Activated CD8-positive, alpha-beta T cell treated with anti-CD3 and anti-CD28 coated beads for 36 hours (primary cell): ENCODE measurements around the gene NOS1. TPM values are rescaled to one million over a fixed set of nuclear protein-coding genes. Genes with fewer than 3 reads are reported as not detected.

Experiments
- ATAC-seq: fragments of 200-7000 bp; cut with Tn5 transposase; one replicate; pipeline ENCODE4 v1.10.0; 2021; ENCODE audit warnings: mild to moderate bottlenecking, moderate library complexity
- CTCF ChIA-PET: fragments of 350-600 bp; sonication (Branson Sonifier 250); formaldehyde crosslinking; loops from one replicate; lab custom pipeline; 2021; ENCODE audit warnings: antibody characterized with exemption; lab: Charles Lee
- POLR2A ChIA-PET: fragments of 350-600 bp; sonication (Branson Sonifier 250); formaldehyde crosslinking; loops from one replicate; lab custom pipeline; 2021; ENCODE audit warnings: antibody characterized with exemption; lab: Charles Lee
- DNase-seq: peaks from one replicate; pipeline ENCODE4 v3.0.0-alpha.2; 2020
- H3K27ac Mint-ChIP-seq: one replicate; pipeline ENCODE4 v1.8.0; 2021; ENCODE audit warnings: mild to moderate bottlenecking, mixed read lengths
- H3K27me3 Mint-ChIP-seq: one replicate; pipeline ENCODE4 v1.8.0; 2021; ENCODE audit warnings: mixed read lengths
- H3K36me3 Mint-ChIP-seq: one replicate; pipeline ENCODE4 v1.8.0; 2021; ENCODE audit warnings: low read depth, mixed read lengths
- H3K4me1 Mint-ChIP-seq: one replicate; pipeline ENCODE4 v1.8.0; 2021; ENCODE audit warnings: low read depth, mixed read lengths
- H3K4me3 Mint-ChIP-seq: one replicate; pipeline ENCODE4 v1.8.0; 2021; ENCODE audit warnings: mild to moderate bottlenecking, moderate library complexity, mixed read lengths
- H3K9me3 Mint-ChIP-seq: one replicate; pipeline ENCODE4 v1.8.0; 2021; ENCODE audit warnings: mixed read lengths
- CTCF ChIP-seq: fragments of 200-600 bp; IDR thresholded peaks from one replicate; pipeline ENCODE4 v1.8.0; 2022; ENCODE audit warnings: antibody characterized with exemption, mild to moderate bottlenecking
- intact Hi-C: fragments of 100-400 bp; cut with micrococcal nuclease; formaldehyde crosslinking; loops from one replicate; pipeline ENCODE4 v1.10.0; 2022
- total RNA-seq, 2 experiments: library from RNA; stranded (reverse); gene quantifications; one replicate each; pipeline ENCODE4 v1.2.3, GENCODE V29; 2021

NOS1 gene
- total RNA-seq, 2 experiments from 2014 or later = not detected

DNA sequence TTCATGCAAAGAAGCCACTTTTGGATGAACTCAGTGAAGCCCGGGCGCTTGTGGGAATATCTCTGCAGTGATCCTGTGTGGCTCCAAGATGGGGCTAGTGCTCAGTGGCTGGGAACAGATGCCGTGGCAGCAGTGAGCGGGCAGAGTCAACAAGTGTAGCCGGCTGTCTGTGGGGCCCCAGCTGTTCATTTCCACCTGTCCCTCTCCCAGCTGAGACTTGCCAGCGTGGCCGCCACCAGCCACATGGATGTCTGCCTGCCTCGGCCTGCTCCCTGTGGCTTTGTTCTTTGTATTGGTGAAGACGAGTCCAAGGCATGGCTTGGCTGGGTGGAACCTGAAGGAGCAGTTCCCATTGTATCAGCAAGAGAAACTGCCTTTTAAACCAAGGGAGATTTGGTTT, 77.3 kb downstream of the NOS1 start:
- no peak for DNase-seq
- no peaks in the 10 kb centered on the region for H3K4me1 Mint-ChIP-seq
- H3K27ac Mint-ChIP-seq = no peak overlapping the region
- TF ChIP-seq CTCF = no peak
- intact Hi-C loops = no loop called here
- ATAC-seq = no peak
- CTCF ChIA-PET = no interaction called here
- H3K36me3 Mint-ChIP-seq = no peaks in the 10 kb centered on the region
- POLR2A ChIA-PET = no interaction called here
- no peaks in the 10 kb centered on the region for H3K9me3 Mint-ChIP-seq
- peaks cover under 1% of the 10 kb centered on the region for H3K27me3 Mint-ChIP-seq
- no peak overlapping the region for H3K4me3 Mint-ChIP-seq

- Mint-ChIP-seq H3K36me3 (no peaks in the 10 kb centered on the region), H3K9me3 (no peaks in the 10 kb centered on the region), H3K27ac (no peak overlapping the region), H3K4me1 (no peaks in the 10 kb centered on the region), H3K27me3 (peaks cover under 1% of the 10 kb centered on the region), H3K4me3 (no peak overlapping the region)
- intact Hi-C loops = no loop called here
- no peak for TF ChIP-seq CTCF
- ATAC-seq (no peak), DNase-seq (no peak)
- ChIA-PET POLR2A (no interaction called here), CTCF (no interaction called here)
Observed at GRCh38 chr12:117282490-117282889, 78.9 kb downstream of the NOS1 start.

DNA sequence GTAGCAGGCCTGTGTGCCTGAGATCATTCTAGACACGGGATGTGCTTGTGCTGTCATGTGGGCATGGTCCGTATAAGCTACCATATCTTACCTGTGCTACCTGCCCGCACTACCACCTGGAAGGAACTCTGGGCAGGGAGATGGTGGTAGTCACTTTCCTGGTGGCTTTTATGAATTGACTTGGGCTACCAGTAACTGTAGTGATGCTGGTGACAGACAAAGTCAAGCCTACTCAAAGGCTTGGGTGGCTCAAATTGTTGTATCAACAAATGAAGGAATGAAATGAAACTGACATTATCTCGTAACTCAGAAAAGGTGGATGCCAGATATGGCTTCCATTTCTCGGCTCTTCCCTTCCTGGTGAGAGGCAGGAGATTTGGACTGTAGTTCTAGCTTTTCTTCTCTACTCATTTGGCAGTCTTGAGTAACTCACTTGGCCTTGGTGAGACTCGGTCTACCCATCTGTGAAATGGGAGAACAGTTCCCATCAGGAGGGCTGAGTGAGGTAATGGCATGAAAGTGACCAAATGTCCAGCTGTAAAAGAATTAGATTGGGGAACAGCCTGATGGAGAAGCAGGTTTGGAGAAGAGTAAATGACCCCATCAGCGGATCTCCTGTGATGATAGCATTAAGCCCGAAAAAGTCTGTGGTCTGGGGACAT, 81.3 kb downstream of the NOS1 start:
- Mint-ChIP-seq H3K27ac (no peak overlapping the region), H3K9me3 (no peaks in the 10 kb centered on the region), H3K4me3 (no peak overlapping the region), H3K36me3 (no peaks in the 10 kb centered on the region), H3K4me1 (no peaks in the 10 kb centered on the region), H3K27me3 (peaks cover 12% of the 10 kb centered on the region)
- intact Hi-C loops = no loop called here
- DNase-seq = no peak
- ChIA-PET POLR2A (no interaction called here), CTCF (no interaction called here)
- no peak for ATAC-seq
- no peak for TF ChIP-seq CTCF

GRCh38 chr12:117279606-117280005, 81.8 kb downstream of the NOS1 start:
- Mint-ChIP-seq H3K27ac (no peak overlapping the region), H3K4me3 (no peak overlapping the region), H3K4me1 (no peaks in the 10 kb centered on the region), H3K36me3 (no peaks in the 10 kb centered on the region), H3K9me3 (no peaks in the 10 kb centered on the region), H3K27me3 (peaks cover 12% of the 10 kb centered on the region)
- TF ChIP-seq CTCF = no peak
- ChIA-PET POLR2A (no interaction called here), CTCF (no interaction called here)
- intact Hi-C loops = no loop called here
- DNase-seq (no peak), ATAC-seq (no peak)

GRCh38 chr12:117277875-117278274, 83.6 kb downstream of the NOS1 start:
- no peak for TF ChIP-seq CTCF
- ATAC-seq = no peak
- Mint-ChIP-seq H3K27ac (no peak overlapping the region), H3K9me3 (no peaks in the 10 kb centered on the region), H3K27me3 (peaks cover 15% of the 10 kb centered on the region), H3K36me3 (no peaks in the 10 kb centered on the region), H3K4me1 (no peaks in the 10 kb centered on the region), H3K4me3 (no peak overlapping the region)
- CTCF ChIA-PET = interaction anchor here (0.7 kb wide), 1 partner anchor 8 kb away, joined by 3 read pairs; no protein-coding TSS in a partner anchor
- POLR2A ChIA-PET = no interaction called here
- no peak for DNase-seq
- intact Hi-C loops = no loop called here
